ENCODE data around the gene HSPA1A. TPM values are rescaled to one million over a fixed set of nuclear protein-coding genes. Genes with fewer than 3 reads are reported as not detected.
"Not testable (repeated sequence)": the region's sequence is repeated elsewhere in the genome, so short reads cannot be mapped to it uniquely, and the experiment has no call there.

The HSPA1A gene
- total RNA-seq, 1 experiment from 2014 or later = 77.3 TPM

GRCh38 chr6:31811645-31812044 lies 3.7 kb upstream of the HSPA1A start:
- DNase-seq = no peak
- H3K36me3 Mint-ChIP-seq (ENCODE audit: insufficient read depth, unreplicated experiment) = peaks cover 19% of the 10 kb centered on the region
- Histone ChIP-seq H3K4me1 (peaks cover 10% of the 10 kb centered on the region), H3K9me3 (no peaks in the 10 kb centered on the region), H3K27me3 (replicated peaks; ENCODE audit: control insufficient read depth, insufficient read depth, low read length) (no peaks in the 10 kb centered on the region), H3K4me3 (ENCODE audit: low read depth, low read length) (no peak overlapping the region), H3K36me3 (ENCODE audit: control insufficient read depth, insufficient read depth, low read length) (no peaks in the 10 kb centered on the region)
- peaks cover 9% of the 10 kb centered on the region for H3K4me1 Mint-ChIP-seq (ENCODE audit: low read depth, unreplicated experiment)
- CTCF ChIA-PET = no interaction called here
- POLR2A ChIA-PET = no interaction called here
- H3K4me3 Mint-ChIP-seq (ENCODE audit: unreplicated experiment) = no peak overlapping the region
- H3K27ac Mint-ChIP-seq (ENCODE audit: unreplicated experiment) = no peak overlapping the region
- BruUV-seq (replicated peaks) = no TSS peak
- H3K27me3 Mint-ChIP-seq (ENCODE audit: insufficient read depth, unreplicated experiment) = no peaks in the 10 kb centered on the region
- intact Hi-C loops (cut with micrococcal nuclease; ENCODE audit: unreplicated experiment) = no loop called here
- TF ChIP-seq CTCF (IDR thresholded peaks at IDR 0.05; ENCODE audit: insufficient read depth in 1 of 2, low read depth in 1 of 2, low read length in 1 of 2, severe bottlenecking in 1 of 2, unreplicated experiment in 1 of 2) = no peak
- no peaks in the 10 kb centered on the region for H3K9me3 Mint-ChIP-seq (ENCODE audit: unreplicated experiment)

- Mint-ChIP-seq H3K36me3 (ENCODE audit: insufficient read depth, unreplicated experiment) (peaks cover 25% of the 10 kb centered on the region), H3K4me3 (ENCODE audit: unreplicated experiment) (peak overlapping the region; percentile 89), H3K27me3 (ENCODE audit: insufficient read depth, unreplicated experiment) (no peaks in the 10 kb centered on the region), H3K27ac (ENCODE audit: unreplicated experiment) (peak overlapping the region; percentile 96), H3K4me1 (ENCODE audit: low read depth, unreplicated experiment) (peaks cover 12% of the 10 kb centered on the region), H3K9me3 (ENCODE audit: unreplicated experiment) (no peaks in the 10 kb centered on the region)
- BruUV-seq (replicated peaks) = no TSS peak
- intact Hi-C loops (cut with micrococcal nuclease; ENCODE audit: unreplicated experiment) = no loop called here
- DNase-seq = no peak
- Histone ChIP-seq H3K36me3 (ENCODE audit: control insufficient read depth, insufficient read depth, low read length) (no peaks in the 10 kb centered on the region), H3K27me3 (replicated peaks; ENCODE audit: control insufficient read depth, insufficient read depth, low read length) (no peaks in the 10 kb centered on the region), H3K4me1 (peaks cover 14% of the 10 kb centered on the region), H3K4me3 (ENCODE audit: low read depth, low read length) (no peak overlapping the region; the same call in 1 of the 2 replicates), H3K9me3 (no peaks in the 10 kb centered on the region)
- TF ChIP-seq CTCF (IDR thresholded peaks at IDR 0.05; ENCODE audit: insufficient read depth in 1 of 2, low read depth in 1 of 2, low read length in 1 of 2, severe bottlenecking in 1 of 2, unreplicated experiment in 1 of 2) = no peak
- CTCF ChIA-PET = interaction anchor here (0.6 to 1.6 kb wide), 2 partner anchors 16 to 18 kb away, joined by 3 to 6 read pairs; partner anchors contain the start of gene VARS1
- POLR2A ChIA-PET = interaction anchor here (0.6 to 2.3 kb wide), 5 partner anchors 13 to 158 kb away, joined by 4 to 79 read pairs (median 29); partner anchors contain the start of genes APOM, HSPA1B, NEU1 and VARS1
Observed at GRCh38 chr6:31813465-31813849, 1.9 kb upstream of the HSPA1A start.

- no peaks in the 10 kb centered on the region for H3K9me3 ChIP-seq
- no TSS peak for BruUV-seq (replicated peaks)
- peaks cover 24% of the 10 kb centered on the region for H3K4me1 ChIP-seq
- DNase-seq = peak; percentile 95 to 97
- H3K27ac Mint-ChIP-seq (ENCODE audit: unreplicated experiment) = peak overlapping the region; percentile 96
- ChIA-PET CTCF (interaction anchor here (0.6 to 1.6 kb wide), 8 partner anchors 8 to 124 kb away, joined by 3 to 11 read pairs (median 4); partner anchors contain the start of genes HSPA1B, LSM2, NEU1 and VARS1), POLR2A (interaction anchor here (0.6 to 2.3 kb wide), 32 partner anchors 8 to 1640 kb away, joined by 3 to 79 read pairs (median 4); partner anchors contain the start of genes ABHD16A, APOM, CLIC1 and DDAH2)
- H3K4me3 Mint-ChIP-seq (ENCODE audit: unreplicated experiment) = peak overlapping the region; percentile 89
- TF ChIP-seq CTCF (IDR thresholded peaks at IDR 0.05; ENCODE audit: insufficient read depth in 1 of 2, low read depth in 1 of 2, low read length in 1 of 2, severe bottlenecking in 1 of 2, unreplicated experiment in 1 of 2) = no peak
- no peaks in the 10 kb centered on the region for H3K27me3 Mint-ChIP-seq (ENCODE audit: insufficient read depth, unreplicated experiment)
- H3K4me3 ChIP-seq (ENCODE audit: low read depth, low read length) = peak overlapping the region; percentile 38
- H3K9me3 Mint-ChIP-seq (ENCODE audit: unreplicated experiment) = no peaks in the 10 kb centered on the region
- no peaks in the 10 kb centered on the region for H3K36me3 ChIP-seq (ENCODE audit: control insufficient read depth, insufficient read depth, low read length)
- H3K36me3 Mint-ChIP-seq (ENCODE audit: insufficient read depth, unreplicated experiment) = peaks cover 33% of the 10 kb centered on the region
- intact Hi-C loops (cut with micrococcal nuclease; ENCODE audit: unreplicated experiment) = no loop called here
- H3K4me1 Mint-ChIP-seq (ENCODE audit: low read depth, unreplicated experiment) = peaks cover 12% of the 10 kb centered on the region
- H3K27me3 ChIP-seq (replicated peaks; ENCODE audit: control insufficient read depth, insufficient read depth, low read length) = no peaks in the 10 kb centered on the region
Observed at GRCh38 chr6:31814677-31815024, 692 bp upstream of the HSPA1A start.

GRCh38 chr6:31817133-31817928 lies 2.0 kb downstream of the HSPA1A start:
- POLR2A ChIA-PET = interaction anchor here (0.6 kb wide), 1 partner anchor 10 kb away, joined by 5 read pairs; the partner anchor contains the start of gene HSPA1B
- H3K27me3 Mint-ChIP-seq (ENCODE audit: insufficient read depth, unreplicated experiment); H3K27me3 ChIP-seq (replicated peaks; ENCODE audit: control insufficient read depth, insufficient read depth, low read length); DNase-seq; CTCF ChIA-PET; H3K9me3 ChIP-seq; intact Hi-C loops (cut with micrococcal nuclease; ENCODE audit: unreplicated experiment); H3K36me3 ChIP-seq (ENCODE audit: control insufficient read depth, insufficient read depth, low read length); H3K9me3 Mint-ChIP-seq (ENCODE audit: unreplicated experiment): not testable (repeated sequence)
- peaks cover 39% of the 10 kb centered on the region for H3K36me3 Mint-ChIP-seq (ENCODE audit: insufficient read depth, unreplicated experiment)
- peak overlapping the region; percentile 54 for H3K27ac Mint-ChIP-seq (ENCODE audit: unreplicated experiment)
- Histone ChIP-seq H3K4me3 (ENCODE audit: low read depth, low read length) (peak overlapping the region; percentile 50), H3K4me1 (peaks cover 30% of the 10 kb centered on the region)
- TSS peak; percentile 58 for BruUV-seq (replicated peaks)
- H3K4me1 Mint-ChIP-seq (ENCODE audit: low read depth, unreplicated experiment) = peaks cover 12% of the 10 kb centered on the region
- H3K4me3 Mint-ChIP-seq (ENCODE audit: unreplicated experiment) = peak overlapping the region; percentile 80

Measured in Caco-2 (cell line).